GM12878 (cell line): Measurements from ENCODE around the gene TTC23L. TPM values are rescaled to one million over a fixed set of nuclear protein-coding genes. Genes with fewer than 3 reads are reported as not detected.

Source experiments
- ATAC-seq: fragments of 200-7000 bp; cut with Tn5 transposase; 3 replicates; pipeline ENCODE4 v1.9.1; 2020; ENCODE audit warnings: mild to moderate bottlenecking, moderate library complexity
- BruUV-seq: library from RNA; stranded (reverse); fragments of 400-500 nt; replicated peaks from 2 replicates; lab custom pipeline; 2021; lab: Mats Ljungman, UMichigan
- CTCF ChIA-PET: fragments of 300-600 bp; sonication (Branson Sonifier 250); formaldehyde crosslinking; extraction: SDS; loops from one replicate; lab custom pipeline; 2021; ENCODE audit warnings: inconsistent platforms; lab: Yijun Ruan, JAX
- POLR2A ChIA-PET: fragments of 350-600 bp; formaldehyde crosslinking; extraction: SDS; loops from one replicate; lab custom pipeline; 2021; ENCODE audit warnings: inconsistent platforms; lab: Charles Lee
- RAD21 ChIA-PET: fragments of 300-600 bp; sonication (Branson Sonifier 250); formaldehyde crosslinking; loops from one replicate; lab custom pipeline; 2023; ENCODE audit warnings: antibody characterized with exemption; ENCODE audit not compliant: unreplicated experiment; lab: Charles Lee
- SMC1A ChIA-PET: fragments of 300-600 bp; sonication (Branson Sonifier 250); formaldehyde crosslinking; loops from one replicate; lab custom pipeline; 2023; ENCODE audit not compliant: unreplicated experiment, uncharacterized antibody; lab: Charles Lee
- DNase-seq: peaks from one replicate; pipeline ENCODE4 v3.0.0-alpha.2; 2011; ENCODE audit warnings: low read depth, low spot score
- FAIRE-seq: peaks from 3 replicates; lab custom pipeline; 2011; peaks lifted over from hg19 to GRCh38; lab: Jason Lieb, UNC
- H2AFZ ChIP-seq: 2 replicates; pipeline ENCODE4 v1.6.0; 2011; ENCODE audit warnings: low read depth, low read length, control low read depth; ENCODE audit not compliant: control insufficient read depth
- H3K27ac ChIP-seq: 2 replicates; pipeline ENCODE4 v1.5.1; 2011; ENCODE audit warnings: control low read depth; ENCODE audit not compliant: control insufficient read depth, insufficient read depth
- H3K27me3 ChIP-seq, 2 experiments: replicated peaks in 1 of 2; 2 replicates each; pipeline versions ENCODE4 v1.6.0 to v1.6.1; 2011; ENCODE audit warnings: low read length in 1 of 2; ENCODE audit not compliant: control insufficient read depth in 2 of 2, insufficient read depth in 2 of 2
- H3K36me3 ChIP-seq, 2 experiments: 2 replicates each; pipeline ENCODE4 v1.5.1; 2011; ENCODE audit warnings: low read length in 1 of 2; ENCODE audit not compliant: control insufficient read depth in 2 of 2, insufficient read depth in 2 of 2
- H3K4me1 ChIP-seq: 2 replicates; pipeline ENCODE4 v1.6.1; 2011; ENCODE audit warnings: mild to moderate bottlenecking, low read length, moderate library complexity, mixed read lengths; ENCODE audit not compliant: control insufficient read depth, insufficient read depth
- H3K4me2 ChIP-seq: 2 replicates; pipeline ENCODE4 v1.6.0; 2011; ENCODE audit warnings: control low read depth; ENCODE audit not compliant: control insufficient read depth, insufficient read depth
- H3K4me3 ChIP-seq: fragments of 200-600 bp; sonication (generic); 2 replicates; pipeline ENCODE4 v1.5.1; 2016
- H3K79me2 ChIP-seq: 2 replicates; pipeline ENCODE4 v1.6.0; 2011; ENCODE audit warnings: low read length; ENCODE audit not compliant: control insufficient read depth, insufficient read depth
- H3K9ac ChIP-seq: 2 replicates; pipeline ENCODE4 v1.8.0; 2011; ENCODE audit warnings: low read length, control low read depth, mixed read lengths; ENCODE audit not compliant: control insufficient read depth, insufficient read depth
- H3K9me3 ChIP-seq: replicated peaks from 3 replicates; pipeline ENCODE4 v1.5.1; 2011; ENCODE audit warnings: mild to moderate bottlenecking, low read length; ENCODE audit not compliant: control insufficient read depth, insufficient read depth
- H4K20me1 ChIP-seq: 2 replicates; pipeline ENCODE4 v1.6.0; 2011; ENCODE audit not compliant: control insufficient read depth, insufficient read depth
- ATF2 ChIP-seq: IDR thresholded peaks from 2 replicates; pipeline ENCODE4 v1.6.1; 2012; ENCODE audit warnings: low read length, inconsistent platforms
- BACH1 ChIP-seq: fragments of 450-650 bp; IDR thresholded peaks from 2 replicates; pipeline ENCODE4 v1.6.1; 2017; ENCODE audit warnings: mild to moderate bottlenecking, borderline replicate concordance
- BRCA1 ChIP-seq: IDR thresholded peaks from 2 replicates; pipeline ENCODE4 v1.6.1; 2011; ENCODE audit warnings: low read depth, low read length, improper control_type of control experiment
- CBX5 ChIP-seq: sonication (generic); IDR thresholded peaks from 2 replicates; pipeline ENCODE4 v1.6.1; 2016; ENCODE audit warnings: low read depth, moderate library complexity, mild to moderate bottlenecking, inconsistent platforms
- CREM ChIP-seq: IDR thresholded peaks from 2 replicates; pipeline ENCODE4 v1.6.1; 2014; ENCODE audit warnings: antibody characterized with exemption, low read depth
- E2F4 ChIP-seq: IDR thresholded peaks from 2 replicates; pipeline ENCODE4 v1.6.1; 2012; ENCODE audit warnings: low read depth, low read length, improper control_type of control experiment
- EGR1 ChIP-seq, 2 experiments: IDR thresholded peaks; 1 replicate in 1 of 2; 2 replicates in 1 of 2; pipeline ENCODE4 v1.6.1; 2011 to 2012; ENCODE audit warnings: low read depth in 2 of 2, low read length in 2 of 2, borderline replicate concordance in 1 of 2, mild to moderate bottlenecking in 1 of 2, moderate library complexity in 1 of 2
- MYC ChIP-seq: IDR thresholded peaks from 2 replicates; pipeline ENCODE4 v1.6.1; 2011; ENCODE audit warnings: mild to moderate bottlenecking, low read length, moderate library complexity, inconsistent platforms; ENCODE audit not compliant: insufficient read depth, insufficient replicate concordance, insufficient read length, severe bottlenecking
- NFIC ChIP-seq: IDR thresholded peaks from 2 replicates; pipeline ENCODE4 v1.6.1; 2012; ENCODE audit warnings: low read depth, mild to moderate bottlenecking, inconsistent platforms, low read length, moderate library complexity
- NFYB ChIP-seq: IDR thresholded peaks from 2 replicates; pipeline ENCODE4 v1.6.1; 2011; ENCODE audit warnings: low read depth, mild to moderate bottlenecking, low read length, improper control_type of control experiment, moderate library complexity; ENCODE audit not compliant: insufficient read depth
- PKNOX1 ChIP-seq: fragments of 450-650 bp; IDR thresholded peaks from 2 replicates; pipeline ENCODE4 v1.6.1; 2016; ENCODE audit warnings: mild to moderate bottlenecking
- POU2F2 ChIP-seq: IDR thresholded peaks from 3 replicates; pipeline ENCODE4 v1.6.1; 2011; ENCODE audit warnings: low read depth, mild to moderate bottlenecking, low read length, borderline replicate concordance
- PRDM15 ChIP-seq: fragments of 450-650 bp; formaldehyde crosslinking; IDR thresholded peaks from 2 replicates; pipeline ENCODE4 v1.4.0; 2020; ENCODE audit warnings: mild to moderate bottlenecking, moderate library complexity
- ZNF274 ChIP-seq: IDR thresholded peaks from one replicate; pipeline ENCODE4 v1.8.0; 2011; ENCODE audit not compliant: insufficient read length, insufficient read depth
- WGBS: methylation state at CpG from one replicate; pipeline ENCODE4 v1.1.6; 2016; ENCODE audit warnings: low lambda C conversion rate; ENCODE audit not compliant: insufficient replicate concordance, insufficient coverage; ENCODE audit errors: missing lambda C conversion rate; 5-methylcytosine and 5-hydroxymethylcytosine counted together
- in situ Hi-C: fragments of 300-500 bp; cut with MboI; formaldehyde crosslinking; loops from 9 replicates; pipeline ENCODE4 v1.14.3; 2018; ENCODE audit warnings: mixed read lengths
- intact Hi-C: fragments of 100-400 bp; cut with micrococcal nuclease; formaldehyde crosslinking; loops from one replicate; pipeline ENCODE4 v1.14.2; 2022; ENCODE audit not compliant: unreplicated experiment
- polyA plus RNA-seq, 11 experiments: library from polyadenylated mRNA; depleted of rRNA in 4 of 11; unstranded in 6 of 11; stranded (reverse) in 5 of 11; fragments of >200 nt; fragmentation: Nextera tagmentation in 4 of 11; fragmentation: Illumina TruSeq in 1 of 11; extraction: Ambion mirVana in 4 of 11; extraction: Trizol in 1 of 11; gene quantifications; 1 replicate in 1 of 11; 2 replicates in 10 of 11; pipeline versions ENCODE4 v1.2.1 to v1.2.3, GENCODE V29; 2011 to 2016; ENCODE audit warnings: inconsistent platforms in 2 of 11, missing spikeins in 2 of 11, low read depth in 1 of 11
- total RNA-seq, 4 experiments: library from RNA; depleted of rRNA in 3 of 4; stranded (reverse); fragments of >200 nt in 3 of 4; fragmentation: Illumina TruSeq in 1 of 4; extraction: Trizol in 1 of 4; gene quantifications; 2 replicates each; pipeline versions ENCODE4 v1.2.1 to v1.2.3, GENCODE V29; 2013 to 2021

Gene TTC23L
- total and polyA plus RNA-seq, 10 of the 15 experiments (the other 5 are each of a cell fraction or from before 2014, with no cell fraction given) = 0.09 to 0.34 TPM; not detected in 8

- CTCF ChIA-PET = no interaction called here
- no peak for DNase-seq
- no TSS peak for BruUV-seq
Observed at GRCh38 chr5:34826347-34826746, 12.6 kb upstream of the TTC23L start.

More at GRCh38 chr5:34826347-34826746, 12.6 kb upstream of the TTC23L start:
- H3K9me3 ChIP-seq = no peaks in the 10 kb centered on the region
- POLR2A ChIA-PET = no interaction called here
- RAD21 ChIA-PET = no interaction called here
- no peak for TF ChIP-seq BACH1
- TF ChIP-seq ATF2 = no peak
- TF ChIP-seq PKNOX1 = no peak
- no peak for TF ChIP-seq NFIC
- TF ChIP-seq POU2F2 = no peak
- no peak for TF ChIP-seq BRCA1
- TF ChIP-seq CBX5 = no peak
- TF ChIP-seq CREM = no peak
- no peak for TF ChIP-seq E2F4
- TF ChIP-seq ZNF274 = no peak
- no peak for TF ChIP-seq EGR1 (IDR thresholded peaks at IDR 0.05; ENCODE audit: borderline replicate concordance in 1 of 2, low read depth in 2 of 2, low read length in 2 of 2)
- TF ChIP-seq MYC = no peak
- no peak for TF ChIP-seq PRDM15 (CRISPR knock-in tag)
- TF ChIP-seq NFYB = no peak
- H3K27ac ChIP-seq = no peak overlapping the region
- no peak overlapping the region for H3K9ac ChIP-seq
- in situ Hi-C loops = no loop called here
- H2AFZ ChIP-seq = no peak overlapping the region
- H3K4me2 ChIP-seq = no peak overlapping the region
- H3K4me3 ChIP-seq = no peak overlapping the region
- peaks cover 0 to 3% of the 10 kb centered on the region in 2 experiments; a peak in 3 of 4 replicates for H3K27me3 ChIP-seq
- intact Hi-C loops = no loop called here
- WGBS = 17% methylated on average over 6 of the region's 6 CpGs
- no peaks in the 10 kb centered on the region for H4K20me1 ChIP-seq
- H3K36me3 ChIP-seq = no peaks in the 10 kb centered on the region
- FAIRE-seq (no peak), ATAC-seq (no peak)
- no peaks in the 10 kb centered on the region for H3K4me1 ChIP-seq
- SMC1A ChIA-PET = interaction anchor here (1.1 to 1.4 kb wide), 2 partner anchors 69 to 72 kb away, joined by 3 read pairs; no protein-coding TSS in a partner anchor
- no peaks in the 10 kb centered on the region for H3K79me2 ChIP-seq
